T-helper 1 cell (primary cell): ENCODE measurements around the gene LRRC37A.
"Not testable (repeated sequence)": the region's sequence is repeated elsewhere in the genome, so short reads cannot be mapped to it uniquely, and the experiment has no call there.

ENCODE experiments used
- DNase-seq, 5 donors: peaks; one replicate each; pipeline ENCODE4 v3.0.0-alpha.2; 2012 to 2020

LRRC37A gene

GRCh38 chr17:46290906-46291546 lies 3.9 kb upstream of the LRRC37A start:
- not testable (repeated sequence) for DNase-seq

- DNase-seq = not testable (repeated sequence)
These were observed 3.3 kb upstream of the LRRC37A start for GRCh38 chr17:46291618-46292017.

GRCh38 chr17:46341220-46341619 lies 46.3 kb downstream of the LRRC37A start:
- DNase-seq = not testable (repeated sequence)

- not testable (repeated sequence) for DNase-seq
These were observed 47.2 kb downstream of the LRRC37A start for GRCh38 chr17:46342131-46342530.

GRCh38 chr17:46348345-46348744 lies 53.4 kb downstream of the LRRC37A start:
- DNase-seq = not testable (repeated sequence)

GRCh38 chr17:46349060-46349459 lies 54.1 kb downstream of the LRRC37A start:
- DNase-seq = not testable (repeated sequence)

GRCh38 chr17:46353856-46354255 lies 58.9 kb downstream of the LRRC37A start:
- DNase-seq = not testable (repeated sequence)

GRCh38 chr17:46361145-46361735 lies 66.3 kb downstream of the LRRC37A start:
- DNase-seq = not testable (repeated sequence)

- DNase-seq = peak in 4 of 5 donors; percentile 67 to 89 (median 72)
These were observed 66.8 kb downstream of the LRRC37A start, which contains the start of gene ARL17B for GRCh38 chr17:46361755-46362154. Gene ARL17B, minus strand, starts transcription at chr17:46361766. Its CDS starts 3,369 bp downstream, at chr17:46358397.

GRCh38 chr17:46367520-46367919 lies 72.6 kb downstream of the LRRC37A start:
- not testable (repeated sequence) for DNase-seq

- not testable (repeated sequence) for DNase-seq
These were observed 77.6 kb downstream of the LRRC37A start for GRCh38 chr17:46372236-46373229.

GRCh38 chr17:46373418-46373817 lies 78.5 kb downstream of the LRRC37A start:
- DNase-seq = not testable (repeated sequence)

- not testable (repeated sequence) for DNase-seq
These were observed 88.2 kb downstream of the LRRC37A start for GRCh38 chr17:46383118-46383517.

GRCh38 chr17:46385491-46385890 lies 90.6 kb downstream of the LRRC37A start:
- not testable (repeated sequence) for DNase-seq
